Smooth muscle cell of the umbilical artery (primary cell): ENCODE measurements around the gene SNAP23. TPM values are rescaled to one million over a fixed set of nuclear protein-coding genes. Genes with fewer than 3 reads are reported as not detected.

ENCODE experiments used
- total RNA-seq: library from RNA; depleted of rRNA; stranded (reverse); fragments of >200 nt; gene quantifications from 2 replicates; pipeline ENCODE4 v1.2.3, GENCODE V29; 2014

SNAP23 gene
- total RNA-seq: 107 and 111 TPM in 2 replicates

GRCh38 chr15:42495361-42496212 lies at the start of gene SNAP23:
TSS of gene SNAP23 (plus strand) at chr15:42495634. CDS start at chr15:42511847, 16,213 bp downstream.

GRCh38 chr15:42490671-42491538 lies 4.5 kb upstream of the SNAP23 start, which contains the start of gene ZNF106:
TSS of gene ZNF106 (minus strand) at chr15:42491141. CDS start at chr15:42472289, 18,852 bp downstream.

DNA sequence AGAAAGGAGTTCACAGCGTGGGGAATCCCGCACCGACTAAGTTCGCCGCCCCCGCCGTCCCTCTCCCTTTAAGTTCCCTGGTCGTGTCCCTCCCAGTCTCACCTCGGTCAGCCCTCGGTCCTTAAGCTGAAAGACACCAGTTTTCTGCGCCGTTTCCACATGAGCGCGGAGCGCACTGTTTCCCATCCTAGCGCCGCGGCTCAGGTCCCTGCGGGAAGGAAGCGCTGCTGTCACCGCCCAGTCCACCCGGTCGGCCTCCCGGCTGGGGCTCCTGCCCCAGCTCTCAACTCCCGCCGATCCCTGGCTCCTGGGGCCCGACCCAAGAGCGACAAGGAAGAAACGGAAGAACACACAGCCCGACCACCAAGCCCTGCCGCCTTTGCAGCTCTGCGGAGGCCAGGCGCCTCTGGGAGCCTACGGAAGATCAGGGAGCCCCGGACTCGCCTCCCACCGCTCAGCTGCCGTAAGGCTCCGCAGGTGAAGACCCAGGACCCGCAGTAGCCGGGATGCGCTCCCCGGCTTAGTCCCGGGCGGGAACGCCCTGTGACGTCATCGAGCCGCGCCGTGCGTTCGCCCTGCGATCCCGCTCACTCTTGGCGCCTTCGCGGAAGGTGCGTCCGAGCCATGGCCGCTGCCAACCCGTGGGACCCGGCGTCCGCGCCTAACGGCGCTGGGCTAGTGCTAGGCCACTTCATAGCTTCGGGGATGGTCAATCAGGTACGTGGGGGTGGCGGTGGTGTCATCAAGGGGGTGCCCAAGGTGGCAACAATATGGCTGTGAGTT lies 53.0 kb downstream of the SNAP23 start, which contains the start of the genes HAUS2 and LRRC57:
Gene HAUS2, plus strand, starts transcription at position 590 of the 783 bp plus-strand sequence. Its CDS starts 35 bp downstream, at position 625.
Gene LRRC57, minus strand, starts transcription at position 545 of the 783 bp plus-strand sequence. Its CDS starts 359 bp downstream, at position 186.

GRCh38 chr15:42575188-42576039 lies 80.0 kb downstream of the SNAP23 start, which contains the start of gene STARD9:
TSS of gene STARD9 (plus strand) at chr15:42575606. CDS start at chr15:42575716, 110 bp downstream.

Other genes with a start within 250 kb of the SNAP23 start
- 14.6 and 15.4 TPM in 2 replicates for gene GANC, start 222.4 kb upstream of the SNAP23 start, total RNA-seq
- gene TMEM87A, start 222.2 kb upstream of the SNAP23 start, total RNA-seq: 58.4 and 71.6 TPM in 2 replicates
- gene CAPN3, start 136.1 kb upstream of the SNAP23 start, total RNA-seq: 0.74 and 4.2 TPM in 2 replicates
- gene ZNF106, start 4.5 kb upstream of the SNAP23 start, total RNA-seq: 76.3 and 97.4 TPM in 2 replicates
- gene LRRC57, start 53.2 kb downstream of the SNAP23 start, total RNA-seq: 15.7 and 24.0 TPM in 2 replicates
- 24.6 and 39.6 TPM in 2 replicates for gene HAUS2, start 53.2 kb downstream of the SNAP23 start, total RNA-seq
- gene STARD9, start 80.0 kb downstream of the SNAP23 start, total RNA-seq: 2.7 and 6.6 TPM in 2 replicates
- 11.9 TPM in 2 replicates for gene CDAN1, start 241.5 kb downstream of the SNAP23 start, total RNA-seq